ENCODE measurements around the gene ME1.

The ME1 gene

DNA sequence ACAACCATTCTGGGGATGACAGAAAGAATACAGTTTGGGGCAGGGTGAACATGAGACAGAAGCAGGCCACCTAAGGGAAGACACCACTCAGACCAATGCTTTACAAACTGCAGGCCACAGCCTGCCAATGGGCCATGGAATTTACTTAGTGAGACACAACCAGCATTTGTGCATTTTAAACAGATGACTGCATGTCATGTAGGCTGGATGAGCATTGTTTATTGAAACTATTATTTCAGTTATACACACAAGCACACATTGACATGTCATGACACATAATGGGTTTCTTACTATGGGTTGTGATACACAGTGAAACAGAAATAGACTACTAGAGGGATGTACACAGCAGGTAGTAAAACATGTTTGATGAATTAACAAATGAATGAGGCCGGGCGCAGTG lies 245.8 kb downstream of the ME1 start:
- TF ChIP-seq, protein P1, sequence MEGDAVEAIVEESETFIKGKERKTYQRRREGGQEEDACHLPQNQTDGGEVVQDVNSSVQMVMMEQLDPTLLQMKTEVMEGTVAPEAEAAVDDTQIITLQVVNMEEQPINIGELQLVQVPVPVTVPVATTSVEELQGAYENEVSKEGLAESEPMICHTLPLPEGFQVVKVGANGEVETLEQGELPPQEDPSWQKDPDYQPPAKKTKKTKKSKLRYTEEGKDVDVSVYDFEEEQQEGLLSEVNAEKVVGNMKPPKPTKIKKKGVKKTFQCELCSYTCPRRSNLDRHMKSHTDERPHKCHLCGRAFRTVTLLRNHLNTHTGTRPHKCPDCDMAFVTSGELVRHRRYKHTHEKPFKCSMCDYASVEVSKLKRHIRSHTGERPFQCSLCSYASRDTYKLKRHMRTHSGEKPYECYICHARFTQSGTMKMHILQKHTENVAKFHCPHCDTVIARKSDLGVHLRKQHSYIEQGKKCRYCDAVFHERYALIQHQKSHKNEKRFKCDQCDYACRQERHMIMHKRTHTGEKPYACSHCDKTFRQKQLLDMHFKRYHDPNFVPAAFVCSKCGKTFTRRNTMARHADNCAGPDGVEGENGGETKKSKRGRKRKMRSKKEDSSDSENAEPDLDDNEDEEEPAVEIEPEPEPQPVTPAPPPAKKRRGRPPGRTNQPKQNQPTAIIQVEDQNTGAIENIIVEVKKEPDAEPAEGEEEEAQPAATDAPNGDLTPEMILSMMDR (IDR thresholded peaks at IDR 0.05; ENCODE audit: borderline replicate concordance, control extremely low read depth, extremely low read depth, insufficient read depth, missing control alignments), result no peak
- no peak for DNase-seq (ENCODE audit: low spot score)
- in situ Hi-C loops (cut with MboI; ENCODE audit: low sequenced_read_pairs, unreplicated experiment), result no loop called here

GRCh38 chr6:83183082-83183828 lies 247.6 kb downstream of the ME1 start:
- in situ Hi-C loops (cut with MboI; ENCODE audit: low sequenced_read_pairs, unreplicated experiment), result no loop called here
- no peak for DNase-seq (ENCODE audit: low spot score)
- TF ChIP-seq, protein P1 (IDR thresholded peaks at IDR 0.05; ENCODE audit: borderline replicate concordance, control extremely low read depth, extremely low read depth, insufficient read depth, missing control alignments), result no peak

DNA sequence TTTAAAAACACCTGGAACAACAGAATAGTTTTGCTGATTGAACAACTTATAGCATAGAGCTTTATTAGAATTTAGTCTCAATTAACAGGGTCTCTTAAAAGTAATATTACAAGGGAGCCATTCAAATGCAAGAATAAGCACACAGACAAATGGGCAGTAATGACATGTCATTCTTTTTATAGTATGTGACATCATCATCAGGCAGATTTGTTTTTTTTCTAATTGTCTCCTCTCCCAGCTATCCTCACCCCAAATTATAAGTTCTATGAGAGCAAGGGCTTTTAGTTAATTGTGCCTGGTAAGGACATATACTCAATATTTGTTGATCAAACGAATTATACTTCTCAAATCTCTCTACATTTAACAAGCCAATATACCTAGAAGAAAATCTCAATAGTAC lies 248.7 kb downstream of the ME1 start:
- TF ChIP-seq, protein P1 (IDR thresholded peaks at IDR 0.05; ENCODE audit: borderline replicate concordance, control extremely low read depth, extremely low read depth, insufficient read depth, missing control alignments), result no peak
- in situ Hi-C loops (cut with MboI; ENCODE audit: low sequenced_read_pairs, unreplicated experiment), result no loop called here
- DNase-seq (ENCODE audit: low spot score), result no peak

GRCh38 chr6:83180426-83180950 lies 250.4 kb downstream of the ME1 start:
- in situ Hi-C loops (cut with MboI; ENCODE audit: low sequenced_read_pairs, unreplicated experiment), result no loop called here

GRCh38 chr6:83176246-83176645 lies 254.6 kb downstream of the ME1 start:
- TF ChIP-seq, protein P1 (IDR thresholded peaks at IDR 0.05; ENCODE audit: borderline replicate concordance, control extremely low read depth, extremely low read depth, insufficient read depth, missing control alignments), result no peak
- in situ Hi-C loops (cut with MboI; ENCODE audit: low sequenced_read_pairs, unreplicated experiment), result no loop called here
- no peak for DNase-seq (ENCODE audit: low spot score)

More at GRCh38 chr6:83180426-83180950, 250.4 kb downstream of the ME1 start:
- TF ChIP-seq, protein P1 (IDR thresholded peaks at IDR 0.05; ENCODE audit: borderline replicate concordance, control extremely low read depth, extremely low read depth, insufficient read depth, missing control alignments), result no peak
- DNase-seq (ENCODE audit: low spot score), result no peak

DNA sequence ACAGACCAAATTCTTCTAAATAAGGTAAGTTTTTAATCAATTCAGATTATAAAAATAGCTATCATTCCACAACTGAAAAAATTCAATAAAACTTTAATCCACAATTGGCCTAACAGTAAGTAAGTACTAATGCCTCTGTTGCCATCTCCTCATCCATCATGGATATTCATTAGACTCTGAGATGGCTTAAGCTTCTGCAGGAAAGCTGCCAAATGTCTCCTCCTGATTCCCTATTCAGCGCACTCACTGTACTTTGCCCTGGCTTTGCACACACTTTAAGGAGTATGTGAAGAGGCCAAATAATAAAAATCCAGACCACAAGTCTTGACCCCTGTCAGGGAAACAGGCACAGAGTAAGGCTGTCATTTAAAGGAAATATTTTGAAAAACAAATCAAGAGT lies 261.3 kb downstream of the ME1 start:
- DNase-seq (ENCODE audit: low spot score), result no peak
- TF ChIP-seq, protein P1 (IDR thresholded peaks at IDR 0.05; ENCODE audit: borderline replicate concordance, control extremely low read depth, extremely low read depth, insufficient read depth, missing control alignments), result no peak
- in situ Hi-C loops (cut with MboI; ENCODE audit: low sequenced_read_pairs, unreplicated experiment), result no loop called here
